Endothelial cell (in vitro differentiated cells): ENCODE data around the gene DNAH11. TPM values are rescaled to one million over a fixed set of nuclear protein-coding genes. Genes with fewer than 3 reads are reported as not detected.

Experiments
- DNase-seq: peaks from one replicate; pipeline ENCODE4 v3.0.0; 2021; ENCODE audit warnings: low spot score
- H3K27ac Mint-ChIP-seq: one replicate; pipeline ENCODE4 v1.8.0; 2021; ENCODE audit warnings: mixed read lengths, inconsistent platforms; ENCODE audit not compliant: unreplicated experiment
- H3K27me3 Mint-ChIP-seq: one replicate; pipeline ENCODE4 v1.8.0; 2021; ENCODE audit warnings: mild to moderate bottlenecking, moderate library complexity, mixed read lengths, inconsistent platforms; ENCODE audit not compliant: unreplicated experiment
- H3K36me3 Mint-ChIP-seq: one replicate; pipeline ENCODE4 v1.8.0; 2021; ENCODE audit warnings: mild to moderate bottlenecking, low read depth, mixed read lengths, inconsistent platforms; ENCODE audit not compliant: unreplicated experiment
- H3K4me1 Mint-ChIP-seq: one replicate; pipeline ENCODE4 v1.8.0; 2021; ENCODE audit warnings: mild to moderate bottlenecking, mixed read lengths, inconsistent platforms; ENCODE audit not compliant: unreplicated experiment
- H3K4me3 Mint-ChIP-seq: one replicate; pipeline ENCODE4 v1.8.0; 2021; ENCODE audit warnings: mild to moderate bottlenecking, mixed read lengths, inconsistent platforms; ENCODE audit not compliant: unreplicated experiment
- H3K9me3 Mint-ChIP-seq: one replicate; pipeline ENCODE4 v1.8.0; 2021; ENCODE audit warnings: mixed read lengths, inconsistent platforms; ENCODE audit not compliant: unreplicated experiment
- total RNA-seq: library from RNA; stranded (reverse); fragmentation: NEBNext Ultra II Directional; extraction: Animal tissue kit (Norgen Biotek cat#: 25700); gene quantifications from one replicate; pipeline ENCODE4 v1.2.1, GENCODE V29; 2021; ENCODE audit not compliant: unreplicated experiment
- TF ChIP-seq, protein P1 (sequence below): fragments of 200-600 bp; sonication (generic); IDR thresholded peaks from one replicate; pipeline ENCODE4 v1.5.0; 2021; ENCODE audit warnings: antibody characterized with exemption; ENCODE audit not compliant: unreplicated experiment

Gene DNAH11
- total RNA-seq, 1 donor from 2014 or later = 0.18 TPM

DNA sequence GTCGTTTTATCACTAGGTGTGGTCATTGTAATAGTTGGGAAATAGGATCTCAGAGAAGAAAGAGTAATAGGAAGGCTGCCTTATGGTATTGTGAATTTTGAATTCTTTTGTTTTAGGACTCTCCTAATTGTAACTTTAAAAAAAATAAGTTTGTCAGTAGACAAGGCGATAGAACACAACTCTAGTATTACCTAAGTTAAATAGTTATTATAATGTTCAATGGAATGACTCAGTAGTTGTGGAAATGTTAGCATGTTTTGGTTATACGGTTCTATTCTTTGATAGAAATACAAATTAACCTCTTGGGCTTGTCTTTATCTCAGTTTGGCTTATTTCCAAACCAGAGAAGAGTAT, 1.4 kb downstream of the DNAH11 start:
- Mint-ChIP-seq H3K4me1 (no peaks in the 10 kb centered on the region), H3K27ac (no peak overlapping the region), H3K9me3 (no peaks in the 10 kb centered on the region), H3K4me3 (no peak overlapping the region), H3K36me3 (no peaks in the 10 kb centered on the region), H3K27me3 (peaks cover 1% of the 10 kb centered on the region)
- TF ChIP-seq, protein P1, sequence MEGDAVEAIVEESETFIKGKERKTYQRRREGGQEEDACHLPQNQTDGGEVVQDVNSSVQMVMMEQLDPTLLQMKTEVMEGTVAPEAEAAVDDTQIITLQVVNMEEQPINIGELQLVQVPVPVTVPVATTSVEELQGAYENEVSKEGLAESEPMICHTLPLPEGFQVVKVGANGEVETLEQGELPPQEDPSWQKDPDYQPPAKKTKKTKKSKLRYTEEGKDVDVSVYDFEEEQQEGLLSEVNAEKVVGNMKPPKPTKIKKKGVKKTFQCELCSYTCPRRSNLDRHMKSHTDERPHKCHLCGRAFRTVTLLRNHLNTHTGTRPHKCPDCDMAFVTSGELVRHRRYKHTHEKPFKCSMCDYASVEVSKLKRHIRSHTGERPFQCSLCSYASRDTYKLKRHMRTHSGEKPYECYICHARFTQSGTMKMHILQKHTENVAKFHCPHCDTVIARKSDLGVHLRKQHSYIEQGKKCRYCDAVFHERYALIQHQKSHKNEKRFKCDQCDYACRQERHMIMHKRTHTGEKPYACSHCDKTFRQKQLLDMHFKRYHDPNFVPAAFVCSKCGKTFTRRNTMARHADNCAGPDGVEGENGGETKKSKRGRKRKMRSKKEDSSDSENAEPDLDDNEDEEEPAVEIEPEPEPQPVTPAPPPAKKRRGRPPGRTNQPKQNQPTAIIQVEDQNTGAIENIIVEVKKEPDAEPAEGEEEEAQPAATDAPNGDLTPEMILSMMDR = no peak
- DNase-seq = no peak

DNA sequence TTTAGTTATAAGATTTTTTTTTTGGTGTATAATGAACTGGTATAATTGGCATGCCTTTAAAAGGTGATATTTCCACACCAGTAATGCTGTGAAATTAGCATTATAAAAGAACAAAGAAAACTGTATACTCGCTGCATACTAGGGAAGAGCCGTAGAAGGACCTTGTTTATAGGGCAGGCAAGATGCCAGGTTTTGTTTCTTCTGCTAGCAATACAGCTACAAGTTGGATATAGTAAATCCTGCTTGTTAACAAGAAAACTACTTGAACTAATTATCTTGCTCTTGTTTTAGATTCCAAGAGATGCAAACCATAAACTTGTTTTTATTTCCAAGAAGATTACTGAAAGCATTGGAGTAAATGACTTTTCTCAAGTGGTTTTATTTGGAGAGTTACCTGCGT, 1.9 kb downstream of the DNAH11 start:
- peaks cover 1% of the 10 kb centered on the region for H3K27me3 Mint-ChIP-seq
- H3K4me3 Mint-ChIP-seq = no peak overlapping the region
- H3K27ac Mint-ChIP-seq = no peak overlapping the region
- DNase-seq = no peak
- no peaks in the 10 kb centered on the region for H3K4me1 Mint-ChIP-seq
- H3K9me3 Mint-ChIP-seq = no peaks in the 10 kb centered on the region
- TF ChIP-seq, protein P1 = no peak
- H3K36me3 Mint-ChIP-seq = no peaks in the 10 kb centered on the region

DNA sequence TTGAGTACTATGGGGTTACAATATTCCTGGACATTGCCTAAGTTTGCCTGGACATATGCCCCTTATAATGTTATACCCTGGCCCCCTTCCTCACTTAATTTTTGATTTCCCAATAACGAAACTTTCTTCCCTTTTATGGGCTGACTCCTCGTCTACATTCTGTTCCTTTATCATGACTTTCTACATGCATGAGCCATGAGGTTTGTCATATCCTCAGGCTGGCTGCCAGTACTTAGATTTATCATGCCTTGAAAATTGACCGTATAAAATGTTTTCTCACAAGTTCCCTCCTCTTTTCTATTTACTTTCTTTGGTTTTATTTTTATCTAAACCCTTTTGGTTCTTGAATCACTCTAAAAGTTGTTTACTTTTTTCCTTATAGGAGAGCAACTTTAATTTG, 4.7 kb downstream of the DNAH11 start:
- Mint-ChIP-seq H3K36me3 (no peaks in the 10 kb centered on the region), H3K27ac (no peak overlapping the region)

DNA sequence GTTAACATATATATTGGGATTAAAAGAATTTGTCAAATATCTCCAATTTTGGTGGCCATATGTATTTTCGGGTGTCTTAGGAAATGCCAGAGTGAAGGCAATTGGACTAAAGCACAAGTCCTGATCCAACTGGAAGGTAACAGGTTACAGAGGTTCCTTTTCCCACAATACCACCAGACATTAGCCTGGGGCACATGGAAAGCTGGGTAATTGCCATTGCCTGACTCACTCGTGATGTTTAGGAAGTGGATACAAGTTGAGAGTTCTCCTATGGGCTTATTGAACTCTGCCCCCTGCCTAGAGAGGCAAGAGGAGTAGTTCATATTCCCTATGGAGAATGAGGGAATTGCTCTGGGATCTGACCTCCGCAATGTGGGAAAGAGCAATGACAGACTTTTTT, 5.7 kb downstream of the DNAH11 start:
- no peak for DNase-seq
- no peak overlapping the region for H3K27ac Mint-ChIP-seq
- TF ChIP-seq, protein P1 = no peak

More for the DNA sequence above, 4.7 kb downstream of the DNAH11 start:
- Mint-ChIP-seq H3K9me3 (no peaks in the 10 kb centered on the region), H3K4me1 (no peaks in the 10 kb centered on the region), H3K4me3 (no peak overlapping the region), H3K27me3 (peaks cover 1% of the 10 kb centered on the region)
- no peak for DNase-seq
- TF ChIP-seq, protein P1 = no peak

GRCh38 chr7:21550076-21550475, 7.2 kb downstream of the DNAH11 start:
- Mint-ChIP-seq H3K36me3 (no peaks in the 10 kb centered on the region), H3K27me3 (no peaks in the 10 kb centered on the region)
- TF ChIP-seq, protein P1 = no peak

More for the DNA sequence above, 5.7 kb downstream of the DNAH11 start:
- Mint-ChIP-seq H3K36me3 (no peaks in the 10 kb centered on the region), H3K9me3 (no peaks in the 10 kb centered on the region), H3K4me1 (no peaks in the 10 kb centered on the region), H3K27me3 (peaks cover 1% of the 10 kb centered on the region), H3K4me3 (no peak overlapping the region)

More at GRCh38 chr7:21550076-21550475, 7.2 kb downstream of the DNAH11 start:
- no peak overlapping the region for H3K4me3 Mint-ChIP-seq
- no peaks in the 10 kb centered on the region for H3K4me1 Mint-ChIP-seq
- DNase-seq = no peak
- H3K9me3 Mint-ChIP-seq = no peaks in the 10 kb centered on the region
- no peak overlapping the region for H3K27ac Mint-ChIP-seq
